Peyer's patch (tissue), 4 donors: ENCODE measurements around the gene CCDC12. TPM values are rescaled to one million over a fixed set of nuclear protein-coding genes. Genes with fewer than 3 reads are reported as not detected.

Experiments
- DNase-seq, 3 donors: peaks; one replicate each; pipeline ENCODE4 v3.0.0-alpha.2; 2017 to 2019
- H3K27ac ChIP-seq, 4 donors: fragments of 200-600 bp; sonication (generic); one replicate each; pipeline ENCODE4 v1.5.1; 2016 to 2019
- H3K27me3 ChIP-seq, 2 donors: fragments of 200-600 bp; sonication (generic); one replicate each; pipeline ENCODE4 v1.5.1; 2019
- H3K36me3 ChIP-seq, 3 donors: fragments of 200-600 bp; sonication (generic); one replicate each; pipeline ENCODE4 v1.5.1; 2016 to 2019
- H3K4me1 ChIP-seq, 4 donors: fragments of 200-600 bp; sonication (generic); one replicate each; pipeline ENCODE4 v1.5.1; 2016 to 2019
- H3K4me3 ChIP-seq, 4 donors: fragments of 200-600 bp; sonication (generic); 1 replicate in 3 of 4; 2 replicates in 1 of 4; pipeline ENCODE4 v1.5.1; 2016 to 2019; ENCODE audit warnings: mild to moderate bottlenecking in 1 of 4
- H3K9me3 ChIP-seq, 4 donors: fragments of 200-600 bp; sonication (generic); one replicate each; pipeline ENCODE4 v1.5.1; 2016 to 2019; ENCODE audit warnings: mild to moderate bottlenecking in 1 of 4
- CTCF ChIP-seq, 6 experiments: fragments of 450-650 bp in 4 of 6; fragments of 200-600 bp in 2 of 6; sonication (generic) in 1 of 6; IDR thresholded peaks; one replicate each; pipeline ENCODE4 v1.5.1; 2017 to 2019; ENCODE audit warnings: antibody characterized with exemption in 6 of 6, mild to moderate bottlenecking in 3 of 6, moderate library complexity in 1 of 6
- POLR2A ChIP-seq, 2 donors: fragments of 450-650 bp; IDR thresholded peaks; one replicate each; pipeline ENCODE4 v1.5.1; 2017; ENCODE audit warnings: antibody characterized with exemption in 2 of 2, mild to moderate bottlenecking in 2 of 2, moderate library complexity in 2 of 2
- total RNA-seq, 4 donors: library from RNA; depleted of rRNA; stranded (reverse); fragments of >200 nt; gene quantifications; one replicate each; pipeline ENCODE4 v1.1.0, GENCODE V29; 2016

Gene CCDC12
- total RNA-seq, 4 donors from 2014 or later: 41.7 to 90.0 (median 59.2) TPM

GRCh38 chr3:46885612-46886011 is 90.9 kb downstream of the CCDC12 start:
- peaks cover 0 to 25% (median 13%) of the 10 kb centered on the region in 4 donors for H3K4me1 ChIP-seq
- no peak overlapping the region for H3K4me3 ChIP-seq
- DNase-seq: no peak
- H3K9me3 ChIP-seq: no peaks in the 10 kb centered on the region
- no peak overlapping the region for H3K27ac ChIP-seq
- peaks cover 0 to 24% of the 10 kb centered on the region in 2 donors for H3K27me3 ChIP-seq
- H3K36me3 ChIP-seq: no peaks in the 10 kb centered on the region
- TF ChIP-seq CTCF (IDR thresholded peaks at IDR 0.05) (no peak), POLR2A (IDR thresholded peaks at IDR 0.05) (no peak)

- peaks cover 0 to 25% (median 13%) of the 10 kb centered on the region in 4 donors for H3K4me1 ChIP-seq
- no peak overlapping the region for H3K27ac ChIP-seq
- H3K4me3 ChIP-seq: no peak overlapping the region
- TF ChIP-seq CTCF (IDR thresholded peaks at IDR 0.05) (no peak), POLR2A (IDR thresholded peaks at IDR 0.05) (no peak)
- H3K36me3 ChIP-seq: no peaks in the 10 kb centered on the region
- H3K27me3 ChIP-seq: peaks cover 0 to 24% of the 10 kb centered on the region in 2 donors
- no peaks in the 10 kb centered on the region for H3K9me3 ChIP-seq
- no peak for DNase-seq
These were observed 91.6 kb downstream of the CCDC12 start for GRCh38 chr3:46884929-46885328.

GRCh38 chr3:46884427-46884826 is 92.1 kb downstream of the CCDC12 start:
- H3K27me3 ChIP-seq: peaks cover 0 to 24% of the 10 kb centered on the region in 2 donors
- H3K4me3 ChIP-seq: no peak overlapping the region
- TF ChIP-seq POLR2A (IDR thresholded peaks at IDR 0.05) (no peak), CTCF (IDR thresholded peaks at IDR 0.05) (no peak)
- no peaks in the 10 kb centered on the region for H3K9me3 ChIP-seq
- H3K4me1 ChIP-seq: peaks cover 0 to 25% (median 13%) of the 10 kb centered on the region in 4 donors
- H3K27ac ChIP-seq: no peak overlapping the region
- no peak for DNase-seq
- H3K36me3 ChIP-seq: no peaks in the 10 kb centered on the region

- peaks cover 0 to 24% of the 10 kb centered on the region in 2 donors for H3K27me3 ChIP-seq
- H3K27ac ChIP-seq: peak overlapping the region in 1 of 4 donors; percentile 70
- H3K9me3 ChIP-seq: no peaks in the 10 kb centered on the region
- TF ChIP-seq CTCF (IDR thresholded peaks at IDR 0.05) (no peak), POLR2A (IDR thresholded peaks at IDR 0.05) (no peak)
- peaks cover 0 to 25% (median 13%) of the 10 kb centered on the region in 4 donors for H3K4me1 ChIP-seq
- H3K36me3 ChIP-seq: no peaks in the 10 kb centered on the region
- DNase-seq: no peak
- peak overlapping the region in 3 of 4 donors; percentile 40 to 59 (median 47) for H3K4me3 ChIP-seq
These were observed 92.7 kb downstream of the CCDC12 start for GRCh38 chr3:46883830-46884185.

- DNase-seq: no peak
- peaks cover 0 to 24% of the 10 kb centered on the region in 2 donors for H3K27me3 ChIP-seq
- H3K9me3 ChIP-seq: no peaks in the 10 kb centered on the region
- no peak for TF ChIP-seq CTCF (IDR thresholded peaks at IDR 0.05)
- TF ChIP-seq POLR2A (IDR thresholded peaks at IDR 0.05): no peak
- H3K27ac ChIP-seq: peak overlapping the region; percentile 62 to 82 (median 70)
- H3K36me3 ChIP-seq: no peaks in the 10 kb centered on the region
- peak overlapping the region; percentile 40 to 59 (median 48) for H3K4me3 ChIP-seq
- peaks cover 0 to 25% (median 13%) of the 10 kb centered on the region in 4 donors for H3K4me1 ChIP-seq
These were observed 93.3 kb downstream of the CCDC12 start for GRCh38 chr3:46883054-46883829.
